GM18502 (cell line): ENCODE measurements around the gene AIFM3.

Experiments
- ATAC-seq: cut with Tn5 transposase; IDR thresholded peaks from one replicate; pipeline ENCODE4 v1.9.1; 2021; ENCODE audit warnings: mild to moderate bottlenecking; ENCODE audit not compliant: unreplicated experiment, poor library complexity

AIFM3 gene

GRCh38 chr22:20988573-20989322, 21.7 kb downstream of the AIFM3 start:
- ATAC-seq: no peak

- no peak for ATAC-seq
Observed at GRCh38 chr22:20989323-20990138, 22.5 kb downstream of the AIFM3 start.

GRCh38 chr22:20990184-20991180, 23.4 kb downstream of the AIFM3 start:
- no peak for ATAC-seq

- no peak for ATAC-seq
Observed at GRCh38 chr22:20991252-20992055, 24.4 kb downstream of the AIFM3 start.

- no peak for ATAC-seq
Observed at GRCh38 chr22:20992056-20992442, 25.0 kb downstream of the AIFM3 start.

GRCh38 chr22:20992456-20993303, 25.6 kb downstream of the AIFM3 start:
- ATAC-seq: no peak

GRCh38 chr22:20993304-20994127, 26.5 kb downstream of the AIFM3 start:
- no peak for ATAC-seq

GRCh38 chr22:20994128-20994901, 27.3 kb downstream of the AIFM3 start:
- no peak for ATAC-seq

GRCh38 chr22:20994902-20995241, 27.8 kb downstream of the AIFM3 start:
- ATAC-seq: no peak

- ATAC-seq: no peak
Observed at GRCh38 chr22:20995329-20996030, 28.4 kb downstream of the AIFM3 start.

GRCh38 chr22:20996031-20996410, 29.0 kb downstream of the AIFM3 start:
- no peak for ATAC-seq

- ATAC-seq: no peak
Observed at GRCh38 chr22:20996598-20997535, 29.8 kb downstream of the AIFM3 start.

GRCh38 chr22:20997536-20998257, 30.6 kb downstream of the AIFM3 start:
- no peak for ATAC-seq

GRCh38 chr22:20998411-20999336, 31.6 kb downstream of the AIFM3 start:
- ATAC-seq: no peak
